ENCODE measurements around the gene P2RY13. TPM values are rescaled to one million over a fixed set of nuclear protein-coding genes. Genes with fewer than 3 reads are reported as not detected.

P2RY13 gene
- total and polyA plus RNA-seq, 10 of the 15 experiments (the other 5 are each of a cell fraction or from before 2014, with no cell fraction given), result not detected

GRCh38 chr3:151320131-151320530 is 9.2 kb downstream of the P2RY13 start:
- no peaks in the 10 kb centered on the region for H3K36me3 ChIP-seq (ENCODE audit: control insufficient read depth in 2 of 2, insufficient read depth in 2 of 2, low read length in 1 of 2)
- DNase-seq (ENCODE audit: low read depth, low spot score), result no peak
- no peak overlapping the region for H3K4me2 ChIP-seq (ENCODE audit: control insufficient read depth, insufficient read depth)
- ChIA-PET RAD21 (ENCODE audit: unreplicated experiment) (no interaction called here), CTCF (no interaction called here), SMC1A (ENCODE audit: uncharacterized antibody, unreplicated experiment) (interaction anchor here (1.5 kb wide), 1 partner anchor 29 kb away, joined by 5 read pairs; no protein-coding TSS in a partner anchor), POLR2A (no interaction called here)
- no peak overlapping the region for H3K4me3 ChIP-seq
- H3K9ac ChIP-seq (ENCODE audit: control insufficient read depth, insufficient read depth, low read length), result no peak overlapping the region
- WGBS (ENCODE audit: insufficient coverage, insufficient replicate concordance, low lambda C conversion rate, missing lambda C conversion rate), result 2% methylated on average over 2 of the region's 2 CpGs
- in situ Hi-C loops (cut with MboI), result no loop called here
- ATAC-seq, result no peak
- H3K27ac ChIP-seq (ENCODE audit: control insufficient read depth, insufficient read depth), result no peak overlapping the region
- H3K9me3 ChIP-seq (replicated peaks; ENCODE audit: control insufficient read depth, insufficient read depth, low read length), result no peaks in the 10 kb centered on the region
- H3K79me2 ChIP-seq (ENCODE audit: control insufficient read depth, insufficient read depth, low read length), result no peaks in the 10 kb centered on the region
- no peaks in the 10 kb centered on the region for H3K4me1 ChIP-seq (ENCODE audit: control insufficient read depth, insufficient read depth, low read length)
- no peak for TF ChIP-seq SMC3 (IDR thresholded peaks at IDR 0.05; ENCODE audit: borderline replicate concordance, low read length)
- no peak for TF ChIP-seq CBX3 (IDR thresholded peaks at IDR 0.05; ENCODE audit: borderline replicate concordance, low read depth)
- TF ChIP-seq HDGF (IDR thresholded peaks at IDR 0.05), result no peak
- no peak for TF ChIP-seq SKIL (IDR thresholded peaks at IDR 0.05; ENCODE audit: low read depth, poor library complexity, severe bottlenecking)
- no peak for TF ChIP-seq ZNF622 (IDR thresholded peaks at IDR 0.05)
- TF ChIP-seq KDM1A (IDR thresholded peaks at IDR 0.05; ENCODE audit: borderline replicate concordance), result no peak
- TF ChIP-seq SPI1 (IDR thresholded peaks at IDR 0.05; ENCODE audit: borderline replicate concordance, insufficient read depth, low read depth, low read length), result no peak
- no peak for TF ChIP-seq RFX5 (IDR thresholded peaks at IDR 0.05; ENCODE audit: low read depth, low read length)
- TF ChIP-seq ZSCAN29 (IDR thresholded peaks at IDR 0.05), result no peak
- TF ChIP-seq ATF7 (IDR thresholded peaks at IDR 0.05; ENCODE audit: low read depth), result no peak
- no peak for TF ChIP-seq CHD4 (IDR thresholded peaks at IDR 0.05)
- no peak for TF ChIP-seq HSF1 (IDR thresholded peaks at IDR 0.05; ENCODE audit: low read depth, low read length)
- no peak for TF ChIP-seq NRF1 (conservative IDR thresholded peaks at IDR 0.05; ENCODE audit: low read depth, low read length)
- no peaks in the 10 kb centered on the region for H4K20me1 ChIP-seq (ENCODE audit: control insufficient read depth, insufficient read depth)
- no peaks in the 10 kb centered on the region; a peak in 2 of 4 replicates for H3K27me3 ChIP-seq (replicated peaks in 1 of 2; ENCODE audit: control insufficient read depth in 2 of 2, insufficient read depth in 2 of 2, low read length in 1 of 2)
- no peak overlapping the region for H2AFZ ChIP-seq (ENCODE audit: control insufficient read depth, low read depth, low read length)
- intact Hi-C loops (cut with micrococcal nuclease; ENCODE audit: unreplicated experiment), result no loop called here
- no TSS peak for BruUV-seq (replicated peaks)
- FAIRE-seq, result no peak
